ENCODE measurements around the gene DOCK1.

Gene DOCK1

DNA sequence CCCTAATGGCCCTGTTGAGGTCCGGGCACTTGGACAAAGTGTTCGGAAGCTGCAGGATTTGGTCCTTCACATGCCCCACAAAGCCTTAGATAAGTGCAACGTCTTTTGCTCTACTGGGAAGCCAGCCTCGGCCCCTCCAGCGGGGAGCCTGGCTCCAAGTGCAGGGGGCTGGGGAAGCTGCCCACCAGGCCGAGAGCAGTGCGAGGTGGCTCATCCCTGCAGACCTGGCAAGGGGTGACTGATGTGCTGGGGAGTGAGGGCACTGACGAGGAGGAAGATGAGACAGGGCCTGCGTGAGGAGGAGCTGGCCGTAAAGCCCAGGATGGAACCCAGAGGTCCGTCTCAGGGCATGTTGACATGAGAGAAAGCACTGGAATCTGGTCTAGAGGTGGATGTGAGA, 508.1 kb downstream of the DOCK1 start:
- no peak for DNase-seq (ENCODE audit: low read depth)
- TF ChIP-seq, protein P1, sequence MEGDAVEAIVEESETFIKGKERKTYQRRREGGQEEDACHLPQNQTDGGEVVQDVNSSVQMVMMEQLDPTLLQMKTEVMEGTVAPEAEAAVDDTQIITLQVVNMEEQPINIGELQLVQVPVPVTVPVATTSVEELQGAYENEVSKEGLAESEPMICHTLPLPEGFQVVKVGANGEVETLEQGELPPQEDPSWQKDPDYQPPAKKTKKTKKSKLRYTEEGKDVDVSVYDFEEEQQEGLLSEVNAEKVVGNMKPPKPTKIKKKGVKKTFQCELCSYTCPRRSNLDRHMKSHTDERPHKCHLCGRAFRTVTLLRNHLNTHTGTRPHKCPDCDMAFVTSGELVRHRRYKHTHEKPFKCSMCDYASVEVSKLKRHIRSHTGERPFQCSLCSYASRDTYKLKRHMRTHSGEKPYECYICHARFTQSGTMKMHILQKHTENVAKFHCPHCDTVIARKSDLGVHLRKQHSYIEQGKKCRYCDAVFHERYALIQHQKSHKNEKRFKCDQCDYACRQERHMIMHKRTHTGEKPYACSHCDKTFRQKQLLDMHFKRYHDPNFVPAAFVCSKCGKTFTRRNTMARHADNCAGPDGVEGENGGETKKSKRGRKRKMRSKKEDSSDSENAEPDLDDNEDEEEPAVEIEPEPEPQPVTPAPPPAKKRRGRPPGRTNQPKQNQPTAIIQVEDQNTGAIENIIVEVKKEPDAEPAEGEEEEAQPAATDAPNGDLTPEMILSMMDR (IDR thresholded peaks at IDR 0.05; ENCODE audit: low read length, missing control alignments), result no peak
- H3K4me3 ChIP-seq (replicated peaks; ENCODE audit: low read depth, low read length), result no peak overlapping the region

DNA sequence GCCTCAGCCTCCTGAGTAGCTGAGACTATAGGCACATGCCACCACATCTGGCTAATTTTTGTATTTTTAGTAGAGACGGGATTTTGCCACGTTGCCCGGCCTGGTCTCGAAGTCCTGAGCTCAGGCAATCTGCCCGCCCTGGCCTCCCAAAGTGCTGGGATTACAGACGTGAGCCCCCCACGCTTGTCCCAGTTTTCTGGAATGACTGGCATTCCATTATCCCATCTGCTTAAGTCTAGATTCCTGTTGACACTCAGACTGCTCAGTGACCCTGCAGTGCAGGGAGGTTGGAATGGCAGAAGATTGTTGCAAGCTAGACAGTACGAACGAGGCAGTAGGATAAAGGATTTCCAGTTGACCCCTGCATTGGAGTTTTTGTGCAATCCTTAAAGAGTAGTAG, 508.8 kb downstream of the DOCK1 start:
- DNase-seq (ENCODE audit: low read depth), result no peak

GRCh38 chr10:127415116-127415515, 509.9 kb downstream of the DOCK1 start:
- TF ChIP-seq, protein P1 (IDR thresholded peaks at IDR 0.05; ENCODE audit: low read length, missing control alignments), result no peak
- no peak for DNase-seq (ENCODE audit: low read depth)
- no peak overlapping the region for H3K4me3 ChIP-seq (replicated peaks; ENCODE audit: low read depth, low read length)

More for the DNA sequence above, 508.8 kb downstream of the DOCK1 start:
- TF ChIP-seq, protein P1 (IDR thresholded peaks at IDR 0.05; ENCODE audit: low read length, missing control alignments), result no peak
- H3K4me3 ChIP-seq (replicated peaks; ENCODE audit: low read depth, low read length), result no peak overlapping the region

GRCh38 chr10:127415901-127416581, 510.8 kb downstream of the DOCK1 start:
- TF ChIP-seq, protein P1 (IDR thresholded peaks at IDR 0.05; ENCODE audit: low read length, missing control alignments), result no peak
- no peak overlapping the region for H3K4me3 ChIP-seq (replicated peaks; ENCODE audit: low read depth, low read length)

GRCh38 chr10:127417031-127417430, 511.8 kb downstream of the DOCK1 start:
- H3K4me3 ChIP-seq (replicated peaks; ENCODE audit: low read depth, low read length), result no peak overlapping the region
- DNase-seq (ENCODE audit: low read depth), result no peak
- TF ChIP-seq, protein P1 (IDR thresholded peaks at IDR 0.05; ENCODE audit: low read length, missing control alignments), result no peak

More at GRCh38 chr10:127415901-127416581, 510.8 kb downstream of the DOCK1 start:
- DNase-seq (ENCODE audit: low read depth), result no peak

GRCh38 chr10:127417686-127418401, 512.6 kb downstream of the DOCK1 start:
- DNase-seq (ENCODE audit: low read depth), result no peak
- no peak overlapping the region for H3K4me3 ChIP-seq (replicated peaks; ENCODE audit: low read depth, low read length)
- TF ChIP-seq, protein P1 (IDR thresholded peaks at IDR 0.05; ENCODE audit: low read length, missing control alignments), result no peak

Data from fibroblast of pulmonary artery (primary cell).